Anterior cingulate cortex (tissue), 58 donors: ENCODE data around the gene PDE8B.
A peak's percentile ranks its signal among the peaks of the same experiment; 100 is the strongest.

ENCODE experiments used
- DNase-seq, 58 donors: peaks; one replicate each; lab custom pipeline; 2025; lab: John Stamatoyannopoulos, UW

Gene PDE8B

GRCh38 chr5:77312413-77312812, 101.9 kb downstream of the PDE8B start:
- no peak for DNase-seq

DNA sequence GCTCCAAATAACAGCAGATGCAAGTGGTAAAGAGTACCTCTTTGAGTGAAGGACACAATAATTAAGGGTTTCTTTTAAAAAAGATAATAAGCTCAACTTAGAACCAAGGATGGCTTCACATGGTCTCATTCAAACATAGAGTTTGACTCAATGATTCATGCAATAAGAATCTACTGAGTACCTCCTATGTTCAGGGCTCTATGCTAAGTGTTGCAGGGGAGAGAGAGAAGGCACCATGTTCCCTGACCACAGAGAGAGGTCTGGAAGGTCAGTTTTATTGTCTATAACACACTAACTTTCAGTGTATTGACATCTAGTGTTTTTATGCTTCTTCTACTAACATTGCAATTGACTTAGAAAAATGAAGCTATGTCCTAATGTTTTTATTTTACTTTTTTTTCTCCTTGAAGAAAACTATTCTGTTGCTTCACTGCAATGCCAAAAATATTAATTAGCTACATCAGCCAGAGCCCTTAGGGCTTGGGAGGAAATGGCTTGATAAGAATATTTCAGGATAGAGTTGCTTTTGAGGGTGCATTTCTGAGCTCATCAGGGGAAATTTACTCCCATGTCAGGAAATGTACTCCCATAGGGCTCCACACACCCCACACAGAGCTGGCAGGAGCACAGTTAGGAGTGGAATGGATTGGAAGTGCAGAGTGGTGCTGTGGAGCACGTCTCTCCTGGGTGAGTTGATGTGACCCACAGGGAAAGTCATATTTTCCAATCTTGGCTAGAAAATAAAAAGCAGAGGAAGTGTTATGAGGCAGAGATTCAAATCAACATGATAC, 106.6 kb downstream of the PDE8B start:
- no peak for DNase-seq

DNA sequence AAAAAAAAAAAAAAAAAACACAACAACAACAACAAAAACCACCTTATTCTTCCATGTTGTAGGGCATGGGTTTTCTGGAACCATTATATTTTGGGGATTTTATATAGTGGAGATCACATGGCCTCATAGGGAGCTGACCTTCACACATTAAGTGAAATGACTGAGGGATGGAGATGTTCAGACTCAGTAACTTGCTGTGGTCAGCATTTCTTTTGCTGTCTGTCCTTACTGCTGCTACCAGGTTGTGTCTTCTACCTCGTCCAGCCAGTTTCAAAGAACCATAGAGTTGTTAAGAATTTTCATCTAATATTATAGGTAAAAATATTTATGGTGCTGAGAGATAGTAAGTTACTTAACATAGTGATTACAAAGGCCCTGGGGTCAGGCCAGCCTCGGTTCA, 107.6 kb downstream of the PDE8B start:
- DNase-seq: no peak

GRCh38 chr5:77319117-77319804, 108.8 kb downstream of the PDE8B start:
- no peak for DNase-seq

GRCh38 chr5:77321793-77322394, 111.4 kb downstream of the PDE8B start:
- DNase-seq: no peak

DNA sequence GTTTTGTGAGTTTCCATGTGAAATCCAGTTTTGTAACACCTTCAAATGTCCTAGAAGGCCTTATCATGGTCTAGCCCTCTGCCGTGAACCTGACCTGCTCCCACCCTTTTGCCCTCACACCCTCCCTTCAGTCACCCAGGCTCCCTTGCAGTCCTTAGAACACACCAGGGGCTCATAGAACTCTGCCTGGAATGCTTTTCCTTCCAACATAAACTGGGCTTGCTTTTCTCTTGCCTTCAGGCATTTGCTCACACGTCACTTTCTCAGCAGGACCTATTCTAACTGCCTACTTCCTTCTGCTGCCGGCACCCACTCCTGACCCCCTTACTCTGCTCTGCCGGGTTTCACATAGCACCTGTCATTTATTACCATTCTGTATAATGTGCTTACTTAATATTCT, 111.9 kb downstream of the PDE8B start:
- no peak for DNase-seq

GRCh38 chr5:77325921-77326541, 115.6 kb downstream of the PDE8B start:
- no peak for DNase-seq

GRCh38 chr5:77326986-77327734, 116.7 kb downstream of the PDE8B start:
- no peak for DNase-seq

DNA sequence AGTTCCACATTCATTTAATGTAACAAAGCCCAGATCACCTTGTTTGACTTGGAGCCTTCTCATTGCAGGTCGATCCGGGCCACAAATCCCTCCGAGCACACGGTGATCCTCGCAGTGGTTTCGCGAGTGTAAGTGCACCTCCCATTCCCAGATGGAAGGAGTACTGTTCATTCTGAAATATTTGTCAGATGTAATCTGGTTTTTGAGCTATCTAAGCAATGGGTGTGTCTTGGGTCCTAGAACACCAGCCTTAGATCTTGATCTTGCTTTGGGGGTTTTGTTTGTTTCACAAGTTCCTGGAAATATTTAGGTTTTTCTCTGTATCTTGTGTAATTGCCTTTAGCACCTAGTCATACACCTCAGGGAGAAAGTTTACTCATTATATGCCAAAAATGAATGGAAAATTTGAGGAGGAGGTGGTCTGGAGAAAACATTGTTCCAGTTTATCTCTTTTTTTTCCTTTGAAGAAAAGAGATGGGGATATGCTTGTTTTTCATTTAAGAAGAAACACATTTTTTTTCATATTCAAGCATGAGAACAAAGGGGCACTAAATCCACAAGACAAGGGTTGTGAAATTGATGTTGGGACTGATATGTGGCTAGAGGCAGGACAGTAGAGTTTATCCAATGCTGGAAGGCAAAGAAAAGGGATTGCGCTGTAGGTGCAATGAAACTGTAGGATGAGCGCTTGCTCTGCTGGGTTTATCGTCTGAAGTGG, 118.6 kb downstream of the PDE8B start:
- DNase-seq: no peak

GRCh38 chr5:77329664-77330430, 119.4 kb downstream of the PDE8B start:
- DNase-seq: no peak

DNA sequence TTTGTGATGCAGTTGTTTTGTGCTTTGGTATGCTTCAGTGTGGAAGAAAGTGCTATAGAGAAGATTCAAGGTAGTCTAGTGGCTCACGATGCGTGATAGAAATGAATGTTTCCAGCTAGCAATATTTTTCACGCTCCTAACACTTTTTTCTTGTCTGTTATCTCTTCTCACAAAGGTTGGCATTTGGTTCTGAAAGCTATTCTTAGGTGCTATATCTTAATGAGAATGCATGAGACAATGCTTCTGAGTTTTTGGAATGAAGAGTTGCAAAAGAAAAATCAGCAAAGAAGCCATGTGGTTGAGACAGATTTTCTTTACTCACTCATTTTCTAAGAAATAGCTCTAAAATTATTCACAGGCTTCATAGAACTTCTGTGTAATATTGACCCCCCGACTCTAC, 122.6 kb downstream of the PDE8B start:
- DNase-seq: no peak

DNA sequence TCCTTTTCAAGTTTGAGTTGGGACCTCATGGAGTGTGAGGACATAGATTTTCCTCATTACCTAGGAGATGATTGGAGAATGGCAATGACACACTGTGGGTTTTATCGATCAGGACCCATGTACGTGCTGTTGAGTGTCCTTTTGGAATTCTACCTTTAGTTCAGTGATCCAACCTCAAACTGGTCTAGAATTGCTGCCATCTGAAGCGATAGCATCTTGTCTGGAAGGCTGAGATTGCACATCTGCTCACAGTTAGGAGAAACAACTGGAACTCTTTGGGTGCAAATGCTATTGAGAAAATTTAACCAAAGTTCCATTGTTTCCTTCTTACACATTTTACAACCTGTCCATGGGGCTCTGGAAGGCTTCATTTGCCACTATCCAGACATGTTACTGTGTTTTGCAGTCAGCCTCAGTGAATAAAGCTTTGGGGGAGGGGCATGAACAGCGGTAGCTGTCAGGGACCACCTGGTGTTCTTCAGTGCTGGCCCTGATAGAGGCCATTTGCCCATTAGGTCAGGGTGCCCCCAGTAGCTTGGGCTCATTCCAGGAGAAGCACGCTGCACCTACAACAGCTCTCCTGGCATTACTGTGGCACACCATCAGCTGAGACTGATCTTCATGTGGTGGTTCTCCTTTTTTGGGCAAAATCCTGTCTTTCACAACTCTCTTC, 123.1 kb downstream of the PDE8B start:
- no peak for DNase-seq

GRCh38 chr5:77337246-77337645, 126.8 kb downstream of the PDE8B start:
- no peak for DNase-seq

GRCh38 chr5:77337686-77338085, 127.2 kb downstream of the PDE8B start:
- no peak for DNase-seq

GRCh38 chr5:77339337-77339890, 128.9 kb downstream of the PDE8B start:
- DNase-seq: peak in 1 of 58 donors; percentile 6

DNA sequence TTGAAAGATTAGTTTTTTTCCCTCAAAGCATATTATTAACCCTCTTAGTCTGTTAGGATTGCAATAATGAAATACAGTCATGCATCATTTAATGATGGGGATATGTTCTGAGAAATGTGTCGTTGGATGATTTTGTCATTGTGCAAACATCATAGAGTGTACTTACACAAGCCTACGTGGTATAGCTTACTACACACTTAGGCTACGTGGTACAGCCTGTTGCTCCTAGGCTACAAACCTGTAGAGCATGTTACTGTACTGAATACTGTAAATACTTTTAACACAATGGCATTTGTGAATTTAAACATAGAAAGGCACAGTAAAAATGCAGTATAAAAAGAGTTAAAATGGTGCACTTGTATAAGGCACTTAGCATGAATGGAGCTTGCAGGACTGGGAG, 132.7 kb downstream of the PDE8B start:
- no peak for DNase-seq

GRCh38 chr5:77347435-77348098, 137.1 kb downstream of the PDE8B start:
- DNase-seq: no peak

DNA sequence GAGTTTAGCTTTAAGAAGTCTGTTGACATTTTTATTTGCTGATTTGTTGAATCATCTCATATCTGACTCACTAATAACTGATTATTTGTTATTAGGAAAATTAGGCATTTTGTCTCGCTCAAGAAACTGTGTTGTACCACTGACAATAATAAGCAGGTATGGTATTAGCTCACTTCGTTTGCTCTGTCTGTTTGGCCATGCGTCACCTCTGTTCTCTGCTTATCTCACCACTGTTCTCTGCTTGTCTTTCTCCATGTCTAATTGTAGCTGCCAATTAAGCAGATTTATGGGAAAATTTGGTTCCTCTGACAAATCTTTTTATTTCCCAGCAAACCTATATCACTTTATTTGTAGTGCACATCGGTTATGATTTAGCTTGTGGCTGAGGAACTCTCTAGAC, 142.8 kb downstream of the PDE8B start:
- no peak for DNase-seq
